HG03442 (cell line): ENCODE data around the gene ADGB.

Experiments
- ATAC-seq: cut with Tn5 transposase; IDR thresholded peaks from one replicate; pipeline ENCODE4 v1.9.1; 2021; ENCODE audit warnings: mild to moderate bottlenecking, moderate library complexity; ENCODE audit not compliant: unreplicated experiment

Gene ADGB

DNA sequence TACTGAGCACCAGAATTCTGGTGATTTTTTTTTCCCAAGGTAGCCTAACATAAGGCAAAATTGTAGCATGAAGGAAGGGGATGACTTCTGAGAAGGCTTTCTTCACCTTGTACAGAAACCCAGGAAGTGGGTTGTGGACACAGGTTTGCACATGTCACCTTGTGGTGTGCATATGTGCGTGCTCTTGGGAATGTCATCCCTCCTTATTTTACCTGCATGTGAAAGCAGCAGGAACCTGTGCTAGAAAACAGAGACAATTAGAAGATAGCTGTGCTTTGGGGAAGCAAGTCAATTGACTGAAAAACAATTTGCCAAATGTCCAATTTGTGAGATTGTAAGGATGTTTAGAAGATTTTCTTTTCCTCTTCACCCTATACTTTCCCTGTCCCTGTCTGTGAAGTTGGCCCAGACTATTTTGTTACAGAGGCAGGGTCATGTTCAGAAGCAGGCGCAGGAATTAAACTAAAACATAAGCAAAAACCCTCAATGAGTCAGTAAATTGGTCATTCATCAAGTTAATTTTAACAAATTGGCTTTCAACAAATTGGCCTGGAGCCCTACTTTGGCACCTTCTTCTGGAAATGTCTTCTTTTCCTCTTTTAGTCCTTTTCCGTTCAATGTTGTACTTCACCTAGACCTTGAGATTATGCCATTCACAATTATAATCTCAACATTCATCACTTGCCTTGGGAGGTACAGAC lies 261.2 kb downstream of the ADGB start:
- ATAC-seq, result no peak

- no peak for ATAC-seq
Observed at GRCh38 chr6:146860583-146860982, 261.8 kb downstream of the ADGB start.

- no peak for ATAC-seq
Observed at GRCh38 chr6:146861029-146861563, 262.3 kb downstream of the ADGB start.

DNA sequence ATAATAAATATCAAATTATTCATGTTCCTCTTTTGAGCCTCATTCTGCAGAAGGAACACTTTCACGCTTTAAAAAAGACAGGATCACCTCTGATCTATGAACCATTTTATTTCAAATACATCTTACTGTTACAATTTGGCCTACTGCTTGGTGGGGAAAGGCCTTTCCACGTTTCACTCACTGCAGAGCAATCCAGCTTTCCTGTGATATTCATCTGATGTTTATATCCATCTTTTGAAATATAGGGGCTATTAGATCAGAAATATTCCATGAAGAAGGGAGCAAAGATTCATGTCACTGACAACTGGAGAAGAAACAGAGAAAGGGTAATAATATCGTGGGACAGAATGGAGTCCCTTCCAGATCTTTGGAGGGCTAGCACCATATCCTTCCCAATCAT lies 262.9 kb downstream of the ADGB start:
- ATAC-seq, result no peak

GRCh38 chr6:146862508-146862919 lies 263.7 kb downstream of the ADGB start:
- ATAC-seq, result no peak

DNA sequence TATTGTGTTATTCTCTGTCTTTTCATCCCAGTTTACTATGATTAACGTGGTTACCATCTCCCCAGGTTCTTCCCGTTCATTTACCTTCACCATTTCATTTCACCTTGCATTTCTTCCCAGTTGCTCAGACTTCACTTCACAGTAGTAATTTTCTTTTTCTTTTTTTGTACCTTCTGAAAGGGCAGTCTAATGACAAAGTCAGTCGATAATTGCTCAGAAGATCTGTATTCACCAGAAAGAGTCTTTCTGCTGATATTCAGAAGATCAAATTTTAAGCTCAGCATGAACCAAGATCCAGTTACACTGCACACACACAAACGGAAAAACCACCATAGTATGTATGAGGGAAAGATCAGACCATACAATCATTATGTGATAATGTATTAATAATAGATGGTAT lies 265.5 kb downstream of the ADGB start:
- ATAC-seq, result no peak

GRCh38 chr6:146864885-146865284 lies 266.1 kb downstream of the ADGB start:
- no peak for ATAC-seq
